ENCODE measurements around the gene SMARCA1. TPM values are rescaled to one million over a fixed set of nuclear protein-coding genes. Genes with fewer than 3 reads are reported as not detected.

The SMARCA1 gene
- total RNA-seq, 1 experiment from 2014 or later, result 46.1 TPM

GRCh38 chrX:129445436-129445835, 77.9 kb downstream of the SMARCA1 start:
- H3K4me1 Mint-ChIP-seq, result peaks cover 3% of the 10 kb centered on the region; the same call in 1 of the 2 replicates
- CTCF ChIA-PET, result no interaction called here
- no peak for TF ChIP-seq FOXJ3 (CRISPR knock-in tag; IDR thresholded peaks at IDR 0.05; ENCODE audit: borderline replicate concordance)
- TF ChIP-seq IRF2 (CRISPR knock-in tag; IDR thresholded peaks at IDR 0.05; ENCODE audit: borderline replicate concordance, low read depth), result no peak
- TF ChIP-seq NFATC4 (CRISPR knock-in tag; IDR thresholded peaks at IDR 0.05), result no peak
- DNase-seq (ENCODE audit: low spot score), result no peak
- H3K4me3 Mint-ChIP-seq, result no peak overlapping the region
- no peaks in the 10 kb centered on the region for H3K27me3 Mint-ChIP-seq (ENCODE audit: low read depth)
- H3K27ac Mint-ChIP-seq, result no peak overlapping the region
- ATAC-seq, result no peak
- POLR2A ChIA-PET, result no interaction called here
- H3K36me3 Mint-ChIP-seq, result peaks cover 5% of the 10 kb centered on the region; the same call in 1 of the 2 replicates
- no peaks in the 10 kb centered on the region for H3K9me3 Mint-ChIP-seq

GRCh38 chrX:129433945-129434344, 89.3 kb downstream of the SMARCA1 start:
- no peak overlapping the region for H3K4me3 Mint-ChIP-seq
- H3K27me3 Mint-ChIP-seq (ENCODE audit: low read depth), result no peaks in the 10 kb centered on the region
- ATAC-seq, result no peak
- no peak for DNase-seq (ENCODE audit: low spot score)
- H3K4me1 Mint-ChIP-seq, result no peaks in the 10 kb centered on the region
- CTCF ChIA-PET, result no interaction called here
- TF ChIP-seq SMAD3 (CRISPR knock-in tag; IDR thresholded peaks at IDR 0.05; ENCODE audit: borderline replicate concordance), result no peak
- no peak for TF ChIP-seq ZNF423 (CRISPR knock-in tag; IDR thresholded peaks at IDR 0.05)
- TF ChIP-seq HMGXB4 (CRISPR knock-in tag; IDR thresholded peaks at IDR 0.05), result no peak
- no peak for TF ChIP-seq SMAD4 (CRISPR knock-in tag; IDR thresholded peaks at IDR 0.05)
- no peak for TF ChIP-seq ZSCAN18 (CRISPR knock-in tag; IDR thresholded peaks at IDR 0.05)
- no peak for TF ChIP-seq FOXJ3 (CRISPR knock-in tag; IDR thresholded peaks at IDR 0.05; ENCODE audit: borderline replicate concordance)
- no peak for TF ChIP-seq JAZF1 (CRISPR knock-in tag; IDR thresholded peaks at IDR 0.05)
- no peak for TF ChIP-seq JUN (CRISPR knock-in tag; IDR thresholded peaks at IDR 0.05)
- H3K9me3 Mint-ChIP-seq, result peaks cover 3% of the 10 kb centered on the region
- H3K27ac Mint-ChIP-seq, result no peak overlapping the region
- H3K36me3 Mint-ChIP-seq, result peaks cover 10% of the 10 kb centered on the region
- POLR2A ChIA-PET, result no interaction called here

- H3K9me3 Mint-ChIP-seq, result peaks cover 6% of the 10 kb centered on the region
- peaks cover 15% of the 10 kb centered on the region for H3K36me3 Mint-ChIP-seq
- no peak for ATAC-seq
- H3K27ac Mint-ChIP-seq, result no peak overlapping the region
- POLR2A ChIA-PET, result no interaction called here
- H3K27me3 Mint-ChIP-seq (ENCODE audit: low read depth), result no peaks in the 10 kb centered on the region
- no peak overlapping the region for H3K4me3 Mint-ChIP-seq
- CTCF ChIA-PET, result no interaction called here
- no peak for TF ChIP-seq STAT6 (CRISPR knock-in tag; conservative IDR thresholded peaks at IDR 0.05; ENCODE audit: low read depth)
- H3K4me1 Mint-ChIP-seq, result no peaks in the 10 kb centered on the region
- DNase-seq (ENCODE audit: low spot score), result no peak
Observed at GRCh38 chrX:129433461-129433860, 89.8 kb downstream of the SMARCA1 start.

GRCh38 chrX:129427267-129427666, 96.0 kb downstream of the SMARCA1 start:
- POLR2A ChIA-PET, result no interaction called here
- no peaks in the 10 kb centered on the region for H3K4me1 Mint-ChIP-seq
- H3K4me3 Mint-ChIP-seq, result no peak overlapping the region
- peaks cover 16% of the 10 kb centered on the region for H3K27me3 Mint-ChIP-seq (ENCODE audit: low read depth)
- peaks cover 64% of the 10 kb centered on the region for H3K9me3 Mint-ChIP-seq
- ATAC-seq (no peak; the same call in 1 of the 2 replicates), DNase-seq (ENCODE audit: low spot score) (no peak)
- peaks cover 62% of the 10 kb centered on the region for H3K36me3 Mint-ChIP-seq
- CTCF ChIA-PET, result no interaction called here
- H3K27ac Mint-ChIP-seq, result no peak overlapping the region
- TF ChIP-seq ATF6 (CRISPR knock-in tag; IDR thresholded peaks at IDR 0.05), result no peak
- TF ChIP-seq ZNF121 (CRISPR knock-in tag; IDR thresholded peaks at IDR 0.05), result no peak
- TF ChIP-seq JAZF1 (CRISPR knock-in tag; IDR thresholded peaks at IDR 0.05), result no peak
- no peak for TF ChIP-seq ZNF532 (CRISPR knock-in tag; IDR thresholded peaks at IDR 0.05; ENCODE audit: borderline replicate concordance)
- no peak for TF ChIP-seq NFE2L1 (CRISPR knock-in tag; IDR thresholded peaks at IDR 0.05)
- no peak for TF ChIP-seq E2F1 (CRISPR knock-in tag; IDR thresholded peaks at IDR 0.05)

Measured in WTC11 (cell line).